ENCODE results near the gene NEURL3. TPM values are rescaled to one million over a fixed set of nuclear protein-coding genes. Genes with fewer than 3 reads are reported as not detected.
A peak's percentile ranks its signal among the peaks of the same experiment; 100 is the strongest.

The NEURL3 gene
- total RNA-seq, 1 donor, result not detected

DNA sequence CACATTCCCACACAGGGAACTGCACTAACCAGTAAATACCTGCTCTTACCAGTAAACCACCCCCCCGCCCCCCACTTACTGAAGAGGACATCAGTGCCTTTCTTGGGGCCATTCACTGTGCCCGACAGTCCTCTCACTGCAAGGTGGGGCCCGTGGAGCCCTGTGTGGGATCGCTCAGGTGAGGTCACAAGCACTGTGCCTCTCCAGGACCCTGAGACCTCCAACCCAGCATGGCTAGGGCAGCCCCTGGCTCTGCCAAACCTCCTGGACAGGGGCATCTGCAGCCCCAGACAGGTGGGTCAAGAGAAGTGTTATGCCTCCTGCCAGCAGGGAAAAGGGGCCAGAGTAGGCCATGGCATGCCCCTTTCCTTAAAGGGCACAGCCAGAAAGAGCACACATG is 6.7 kb upstream of the NEURL3 start:
- H3K4me3 ChIP-seq (ENCODE audit: insufficient read depth, low read length), result no peak overlapping the region
- no peak overlapping the region for H2AFZ ChIP-seq (ENCODE audit: low read length)
- H3K9me3 ChIP-seq (ENCODE audit: low read depth, low read length), result no peaks in the 10 kb centered on the region
- no peak overlapping the region for H3K27ac ChIP-seq (ENCODE audit: low read depth, low read length)
- no peak overlapping the region for H3K4me2 ChIP-seq (ENCODE audit: insufficient read depth, low read length)
- DNase-seq (ENCODE audit: insufficient read length, low spot score, missing footprints), result no peak
- H3K79me2 ChIP-seq (ENCODE audit: insufficient read depth, low read length), result no peaks in the 10 kb centered on the region
- H3K36me3 ChIP-seq (ENCODE audit: insufficient read depth, low read length), result no peaks in the 10 kb centered on the region
- TF ChIP-seq, protein P1, sequence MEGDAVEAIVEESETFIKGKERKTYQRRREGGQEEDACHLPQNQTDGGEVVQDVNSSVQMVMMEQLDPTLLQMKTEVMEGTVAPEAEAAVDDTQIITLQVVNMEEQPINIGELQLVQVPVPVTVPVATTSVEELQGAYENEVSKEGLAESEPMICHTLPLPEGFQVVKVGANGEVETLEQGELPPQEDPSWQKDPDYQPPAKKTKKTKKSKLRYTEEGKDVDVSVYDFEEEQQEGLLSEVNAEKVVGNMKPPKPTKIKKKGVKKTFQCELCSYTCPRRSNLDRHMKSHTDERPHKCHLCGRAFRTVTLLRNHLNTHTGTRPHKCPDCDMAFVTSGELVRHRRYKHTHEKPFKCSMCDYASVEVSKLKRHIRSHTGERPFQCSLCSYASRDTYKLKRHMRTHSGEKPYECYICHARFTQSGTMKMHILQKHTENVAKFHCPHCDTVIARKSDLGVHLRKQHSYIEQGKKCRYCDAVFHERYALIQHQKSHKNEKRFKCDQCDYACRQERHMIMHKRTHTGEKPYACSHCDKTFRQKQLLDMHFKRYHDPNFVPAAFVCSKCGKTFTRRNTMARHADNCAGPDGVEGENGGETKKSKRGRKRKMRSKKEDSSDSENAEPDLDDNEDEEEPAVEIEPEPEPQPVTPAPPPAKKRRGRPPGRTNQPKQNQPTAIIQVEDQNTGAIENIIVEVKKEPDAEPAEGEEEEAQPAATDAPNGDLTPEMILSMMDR (IDR thresholded peaks at IDR 0.05; ENCODE audit: extremely low read depth, low read depth, low read length), result no peak
- no peaks in the 10 kb centered on the region for H4K20me1 ChIP-seq (ENCODE audit: insufficient read depth, low read length)
- peaks cover 7% of the 10 kb centered on the region for H3K4me1 ChIP-seq (ENCODE audit: insufficient read depth, low read length)
- H3K27me3 ChIP-seq (ENCODE audit: insufficient read depth, low read length), result peaks cover 23% of the 10 kb centered on the region

DNA sequence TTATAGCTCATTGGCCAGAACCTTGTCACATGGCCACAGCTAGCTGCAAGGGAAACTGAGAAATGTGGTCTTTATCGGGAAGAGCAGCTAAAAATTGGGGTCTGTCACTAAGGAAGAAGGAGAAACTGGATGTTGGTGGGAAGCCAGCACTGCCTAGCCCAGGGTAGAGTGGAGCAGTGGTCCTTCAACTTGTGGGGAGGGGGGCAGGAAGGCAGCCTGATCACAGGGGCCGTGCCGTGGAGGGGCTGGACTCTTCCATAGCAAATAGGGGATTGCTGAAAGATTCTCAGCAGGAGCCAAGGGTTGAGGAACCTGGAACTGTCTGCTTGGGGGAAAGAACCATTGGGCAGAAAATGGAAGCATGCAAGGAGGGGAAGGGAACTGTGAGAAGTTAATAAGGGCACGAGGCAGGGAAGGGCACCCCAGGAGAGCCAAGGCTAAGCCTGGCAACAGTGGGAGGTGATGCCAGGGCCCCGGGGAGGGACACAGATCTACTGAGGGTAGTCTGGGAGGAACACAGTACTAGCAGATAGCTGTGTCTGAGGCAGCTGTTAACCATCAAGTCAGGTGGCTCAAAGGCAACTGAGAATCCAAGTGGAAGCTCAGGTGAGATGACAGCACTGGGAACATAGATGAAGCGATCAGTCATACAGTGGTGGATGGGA is 5.9 kb upstream of the NEURL3 start:
- no peaks in the 10 kb centered on the region for H3K9me3 ChIP-seq (ENCODE audit: low read depth, low read length)
- H3K27me3 ChIP-seq (ENCODE audit: insufficient read depth, low read length), result peaks cover 23% of the 10 kb centered on the region
- no peak overlapping the region for H2AFZ ChIP-seq (ENCODE audit: low read length)
- H4K20me1 ChIP-seq (ENCODE audit: insufficient read depth, low read length), result no peaks in the 10 kb centered on the region
- no peaks in the 10 kb centered on the region for H3K79me2 ChIP-seq (ENCODE audit: insufficient read depth, low read length)
- peak; percentile 35 for DNase-seq (ENCODE audit: insufficient read length, low spot score, missing footprints)
- H3K4me2 ChIP-seq (ENCODE audit: insufficient read depth, low read length), result no peak overlapping the region
- H3K4me1 ChIP-seq (ENCODE audit: insufficient read depth, low read length), result peaks cover 7% of the 10 kb centered on the region
- TF ChIP-seq, protein P1 (IDR thresholded peaks at IDR 0.05; ENCODE audit: extremely low read depth, low read depth, low read length), result no peak
- H3K27ac ChIP-seq (ENCODE audit: low read depth, low read length), result no peak overlapping the region
- no peak overlapping the region for H3K4me3 ChIP-seq (ENCODE audit: insufficient read depth, low read length)
- no peaks in the 10 kb centered on the region for H3K36me3 ChIP-seq (ENCODE audit: insufficient read depth, low read length)

DNA sequence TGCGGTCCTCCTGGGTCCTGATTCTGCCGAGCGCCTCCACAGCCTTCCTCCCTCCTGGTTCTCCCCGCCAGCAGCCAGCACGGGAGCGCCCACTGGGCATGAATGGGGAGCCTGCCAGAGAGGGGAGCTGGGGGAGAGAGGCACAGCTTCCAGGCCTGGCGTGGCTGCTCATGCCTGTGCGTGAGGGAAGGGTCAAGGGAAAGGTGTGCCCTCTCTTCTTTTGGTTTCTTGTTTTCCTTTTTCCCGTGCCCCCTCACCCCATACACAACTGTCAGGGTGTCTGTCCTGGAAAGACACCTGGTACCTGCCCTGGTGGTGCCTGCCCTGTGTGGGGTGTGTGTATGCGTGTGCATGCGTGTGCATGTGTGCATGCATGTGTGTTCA is 4.7 kb upstream of the NEURL3 start:
- Histone ChIP-seq H3K4me2 (ENCODE audit: insufficient read depth, low read length) (no peak overlapping the region), H3K4me3 (ENCODE audit: insufficient read depth, low read length) (no peak overlapping the region), H4K20me1 (ENCODE audit: insufficient read depth, low read length) (no peaks in the 10 kb centered on the region), H3K9me3 (ENCODE audit: low read depth, low read length) (no peaks in the 10 kb centered on the region), H3K36me3 (ENCODE audit: insufficient read depth, low read length) (no peaks in the 10 kb centered on the region), H3K27ac (ENCODE audit: low read depth, low read length) (no peak overlapping the region), H3K4me1 (ENCODE audit: insufficient read depth, low read length) (peaks cover 7% of the 10 kb centered on the region), H3K79me2 (ENCODE audit: insufficient read depth, low read length) (no peaks in the 10 kb centered on the region), H3K27me3 (ENCODE audit: insufficient read depth, low read length) (peaks cover 20% of the 10 kb centered on the region), H2AFZ (ENCODE audit: low read length) (no peak overlapping the region)
- DNase-seq (ENCODE audit: insufficient read length, low spot score, missing footprints), result no peak
- TF ChIP-seq, protein P1 (IDR thresholded peaks at IDR 0.05; ENCODE audit: extremely low read depth, low read depth, low read length), result no peak

DNA sequence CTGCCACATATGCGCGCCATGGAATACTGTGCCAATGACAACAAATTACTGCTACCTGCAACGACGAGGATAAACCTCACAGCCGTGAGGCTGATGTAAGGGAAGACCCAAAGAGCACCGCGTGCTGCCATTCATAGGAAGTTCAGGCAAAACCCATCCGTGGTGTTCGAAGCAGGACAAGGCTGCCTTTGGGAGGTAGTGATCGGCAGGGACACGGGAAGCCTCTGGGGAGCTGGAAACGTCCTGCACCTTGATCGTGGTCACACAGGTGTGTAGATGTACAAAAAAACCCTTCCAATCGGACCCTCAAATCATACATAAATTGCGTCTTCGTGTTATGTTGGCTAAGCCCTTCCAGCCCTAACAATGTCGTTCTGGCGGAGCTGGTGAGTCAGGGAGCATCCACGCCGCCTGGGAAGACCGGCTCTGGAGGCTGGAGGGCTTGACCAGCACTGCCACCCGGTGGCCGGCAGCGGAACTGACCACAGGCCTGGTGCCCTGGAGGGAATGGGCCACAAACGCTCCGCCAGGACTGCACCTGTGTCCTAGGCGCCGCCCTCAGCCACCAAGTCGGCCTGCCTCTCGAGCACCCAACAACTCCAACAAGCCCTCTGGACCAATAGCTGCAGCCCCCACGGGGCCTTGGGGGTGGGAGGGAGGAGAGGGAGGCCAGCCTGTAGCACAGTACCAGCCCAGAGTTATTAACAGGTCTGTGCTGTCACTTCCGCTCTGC is 4.1 kb upstream of the NEURL3 start:
- peak; percentile 98 for DNase-seq (ENCODE audit: insufficient read length, low spot score, missing footprints)
- H3K4me1 ChIP-seq (ENCODE audit: insufficient read depth, low read length), result peaks cover 7% of the 10 kb centered on the region
- H3K27ac ChIP-seq (ENCODE audit: low read depth, low read length), result no peak overlapping the region
- peak overlapping the region; percentile 82 for H2AFZ ChIP-seq (ENCODE audit: low read length)
- H3K36me3 ChIP-seq (ENCODE audit: insufficient read depth, low read length), result no peaks in the 10 kb centered on the region
- H3K79me2 ChIP-seq (ENCODE audit: insufficient read depth, low read length), result no peaks in the 10 kb centered on the region
- TF ChIP-seq, protein P1 (IDR thresholded peaks at IDR 0.05; ENCODE audit: extremely low read depth, low read depth, low read length), result peak; percentile 92
- H3K4me3 ChIP-seq (ENCODE audit: insufficient read depth, low read length), result no peak overlapping the region
- H4K20me1 ChIP-seq (ENCODE audit: insufficient read depth, low read length), result no peaks in the 10 kb centered on the region
- no peaks in the 10 kb centered on the region for H3K9me3 ChIP-seq (ENCODE audit: low read depth, low read length)
- H3K27me3 ChIP-seq (ENCODE audit: insufficient read depth, low read length), result peaks cover 17% of the 10 kb centered on the region
- no peak overlapping the region for H3K4me2 ChIP-seq (ENCODE audit: insufficient read depth, low read length)
